KMS-11 (cell line): ENCODE measurements around the gene TMBIM1.

ENCODE experiments used
- H2AFZ ChIP-seq: fragments of 200-600 bp; sonication (generic); 2 replicates; pipeline ENCODE4 v1.6.1; 2016; ENCODE audit warnings: antibody characterized with exemption, mixed run types, low read depth
- H3K27ac ChIP-seq: fragments of 200-600 bp; sonication (generic); 2 replicates; pipeline ENCODE4 v1.6.1; 2016; ENCODE audit warnings: mild to moderate bottlenecking, mixed run types
- H3K27me3 ChIP-seq: fragments of 200-600 bp; sonication (generic); 2 replicates; pipeline ENCODE4 v1.6.1; 2017; ENCODE audit warnings: mild to moderate bottlenecking, low read depth, mixed run types, moderate library complexity; ENCODE audit not compliant: insufficient read depth
- H3K36me3 ChIP-seq: fragments of 200-600 bp; sonication (generic); 2 replicates; pipeline ENCODE4 v1.6.1; 2017; ENCODE audit warnings: mild to moderate bottlenecking, mixed run types; ENCODE audit not compliant: insufficient read depth
- H3K4me1 ChIP-seq: fragments of 200-600 bp; sonication (generic); 2 replicates; pipeline ENCODE4 v1.6.1; 2016; ENCODE audit warnings: mild to moderate bottlenecking, low read depth, mixed run types; ENCODE audit not compliant: poor library complexity, severe bottlenecking
- H3K4me2 ChIP-seq: fragments of 200-600 bp; sonication (generic); 2 replicates; pipeline ENCODE4 v1.7.0; 2016; ENCODE audit warnings: mild to moderate bottlenecking, mixed run types
- H3K4me3 ChIP-seq: fragments of 200-600 bp; sonication (generic); IDR thresholded peaks from 2 replicates; pipeline ENCODE4 v1.6.1; 2017; ENCODE audit warnings: low read depth, low read length, mixed read lengths; ENCODE audit not compliant: insufficient read depth
- H3K79me2 ChIP-seq: fragments of 200-600 bp; sonication (generic); 2 replicates; pipeline ENCODE4 v1.6.1; 2016; ENCODE audit warnings: low read depth, mixed run types; ENCODE audit not compliant: insufficient read depth
- H3K9ac ChIP-seq: fragments of 200-600 bp; sonication (generic); 2 replicates; pipeline ENCODE4 v1.6.1; 2016; ENCODE audit warnings: mild to moderate bottlenecking, mixed run types
- H4K20me1 ChIP-seq: fragments of 200-600 bp; sonication (generic); 2 replicates; pipeline ENCODE4 v1.6.1; 2016; ENCODE audit warnings: mild to moderate bottlenecking, mixed run types; ENCODE audit not compliant: insufficient read depth
- TF ChIP-seq, protein P1 (sequence below): fragments of 200-600 bp; sonication (generic); conservative IDR thresholded peaks from 2 replicates; pipeline ENCODE4 v1.6.1; 2017; ENCODE audit warnings: low read depth, mild to moderate bottlenecking, antibody characterized with exemption, low read length, moderate library complexity, mixed read lengths

TMBIM1 gene

DNA sequence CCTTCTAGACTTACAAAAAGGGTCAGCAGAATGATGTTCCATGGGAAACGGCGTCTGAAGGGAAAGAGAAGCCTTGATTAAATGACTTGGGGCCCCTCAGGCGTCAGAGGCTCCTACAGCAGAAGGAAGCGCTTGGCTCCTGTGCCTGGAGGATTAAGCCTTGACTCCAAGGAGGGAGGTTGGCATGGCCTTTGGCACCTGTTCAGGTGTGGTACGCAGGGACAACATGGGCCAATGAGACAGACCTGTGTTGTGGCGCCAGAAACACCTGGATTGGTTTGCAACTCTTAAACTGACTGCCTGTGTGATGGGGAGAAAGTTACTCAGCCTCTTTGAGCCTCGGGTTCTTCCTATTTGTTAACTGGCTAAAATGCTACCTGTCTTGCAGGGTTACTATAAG is 14.4 kb downstream of the TMBIM1 start:
- Histone ChIP-seq H3K4me3 (no peak overlapping the region), H3K79me2 (0 out of 2 replicates have a peak, but pooled peaks cover 5% of the 10 kb centered on the region), H3K4me1 (peaks cover 11% of the 10 kb centered on the region), H3K36me3 (no peaks in the 10 kb centered on the region), H3K9ac (no peak overlapping the region), H2AFZ (no peak overlapping the region), H3K27ac (no peak overlapping the region), H3K27me3 (no peaks in the 10 kb centered on the region), H4K20me1 (no peaks in the 10 kb centered on the region), H3K4me2 (no peak overlapping the region)
- TF ChIP-seq, protein P1, sequence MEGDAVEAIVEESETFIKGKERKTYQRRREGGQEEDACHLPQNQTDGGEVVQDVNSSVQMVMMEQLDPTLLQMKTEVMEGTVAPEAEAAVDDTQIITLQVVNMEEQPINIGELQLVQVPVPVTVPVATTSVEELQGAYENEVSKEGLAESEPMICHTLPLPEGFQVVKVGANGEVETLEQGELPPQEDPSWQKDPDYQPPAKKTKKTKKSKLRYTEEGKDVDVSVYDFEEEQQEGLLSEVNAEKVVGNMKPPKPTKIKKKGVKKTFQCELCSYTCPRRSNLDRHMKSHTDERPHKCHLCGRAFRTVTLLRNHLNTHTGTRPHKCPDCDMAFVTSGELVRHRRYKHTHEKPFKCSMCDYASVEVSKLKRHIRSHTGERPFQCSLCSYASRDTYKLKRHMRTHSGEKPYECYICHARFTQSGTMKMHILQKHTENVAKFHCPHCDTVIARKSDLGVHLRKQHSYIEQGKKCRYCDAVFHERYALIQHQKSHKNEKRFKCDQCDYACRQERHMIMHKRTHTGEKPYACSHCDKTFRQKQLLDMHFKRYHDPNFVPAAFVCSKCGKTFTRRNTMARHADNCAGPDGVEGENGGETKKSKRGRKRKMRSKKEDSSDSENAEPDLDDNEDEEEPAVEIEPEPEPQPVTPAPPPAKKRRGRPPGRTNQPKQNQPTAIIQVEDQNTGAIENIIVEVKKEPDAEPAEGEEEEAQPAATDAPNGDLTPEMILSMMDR = no peak

GRCh38 chr2:218276986-218277755 is 15.1 kb downstream of the TMBIM1 start:
- Histone ChIP-seq H3K4me2 (no peak overlapping the region), H2AFZ (no peak overlapping the region), H4K20me1 (no peaks in the 10 kb centered on the region), H3K79me2 (no peaks in the 10 kb centered on the region), H3K27me3 (no peaks in the 10 kb centered on the region), H3K9ac (no peak overlapping the region), H3K4me3 (no peak overlapping the region), H3K27ac (no peak overlapping the region), H3K36me3 (no peaks in the 10 kb centered on the region), H3K4me1 (peaks cover 10% of the 10 kb centered on the region)
- TF ChIP-seq, protein P1 = no peak

DNA sequence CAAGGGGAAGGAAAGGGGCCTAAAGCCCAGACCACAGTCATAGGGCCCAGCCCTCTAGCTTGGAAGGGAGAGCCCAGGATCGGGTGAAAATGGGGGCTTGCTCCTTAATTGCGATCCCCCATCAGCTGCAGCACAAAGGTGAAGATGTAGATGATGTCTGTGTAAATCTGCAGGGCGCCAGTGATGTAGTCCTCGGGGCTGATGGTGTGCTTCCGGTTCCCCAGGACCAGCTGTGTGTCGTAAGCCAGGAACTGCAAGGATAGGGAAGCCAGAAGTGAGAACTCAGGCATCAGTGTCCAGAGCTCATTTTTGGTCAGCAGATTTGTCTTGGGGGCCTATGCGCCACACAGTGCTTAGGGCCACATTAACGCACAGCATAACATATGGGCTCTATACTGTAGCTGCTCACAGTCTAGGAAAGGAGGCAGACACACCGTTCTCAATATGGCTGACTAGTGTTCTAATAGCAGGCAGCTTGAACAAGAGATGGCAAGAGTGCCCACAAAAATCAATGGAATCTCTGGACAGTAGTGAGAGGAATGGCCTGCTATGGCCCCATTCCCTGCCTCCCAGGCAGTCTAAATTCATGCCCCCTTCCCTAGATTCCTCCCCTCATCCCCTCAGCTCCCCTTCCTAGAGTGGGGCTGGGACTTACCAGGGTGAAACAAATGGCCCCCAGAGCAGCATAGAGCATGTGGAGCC is 16.8 kb downstream of the TMBIM1 start:
- Histone ChIP-seq H3K36me3 (no peaks in the 10 kb centered on the region), H3K4me3 (no peak overlapping the region), H2AFZ (no peak overlapping the region), H4K20me1 (no peaks in the 10 kb centered on the region), H3K4me1 (peaks cover 20% of the 10 kb centered on the region), H3K4me2 (no peak overlapping the region), H3K9ac (no peak overlapping the region), H3K27ac (no peak overlapping the region), H3K79me2 (peaks cover 12% of the 10 kb centered on the region; the same call in 1 of the 2 replicates), H3K27me3 (no peaks in the 10 kb centered on the region)
- TF ChIP-seq, protein P1 = no peak

- no peak overlapping the region for H2AFZ ChIP-seq
- no peaks in the 10 kb centered on the region for H4K20me1 ChIP-seq
- H3K4me1 ChIP-seq = peaks cover 20% of the 10 kb centered on the region
- no peak overlapping the region for H3K9ac ChIP-seq
- peaks cover 15% of the 10 kb centered on the region; the same call in 1 of the 2 replicates for H3K79me2 ChIP-seq
- H3K36me3 ChIP-seq = no peaks in the 10 kb centered on the region
- H3K27me3 ChIP-seq = no peaks in the 10 kb centered on the region
- no peak overlapping the region for H3K4me3 ChIP-seq
- H3K4me2 ChIP-seq = no peak overlapping the region
- TF ChIP-seq, protein P1 = no peak
- H3K27ac ChIP-seq = no peak overlapping the region
These were observed 17.7 kb downstream of the TMBIM1 start for GRCh38 chr2:218274586-218274985.
